GM13977 (cell line): ENCODE measurements around the gene FAIM2.

Experiments used
- DNase-seq: peaks from one replicate; pipeline ENCODE4 v3.0.0; 2012; ENCODE audit warnings: low spot score
- in situ Hi-C: fragments of 300-500 bp; cut with MboI; formaldehyde crosslinking; loops from one replicate; pipeline ENCODE4 v1.12.0; 2022; ENCODE audit warnings: low sequenced_read_pairs, low pct_unique_long_range_greater_than_20kb, mixed read lengths, inconsistent platforms; ENCODE audit not compliant: unreplicated experiment
- TF ChIP-seq, protein P1 (sequence below): IDR thresholded peaks from 2 replicates; pipeline ENCODE4 v1.5.1; 2012; ENCODE audit warnings: mild to moderate bottlenecking, control low read depth; ENCODE audit not compliant: insufficient read depth; ENCODE audit errors: extremely low read depth, missing control alignments

The FAIM2 gene

DNA sequence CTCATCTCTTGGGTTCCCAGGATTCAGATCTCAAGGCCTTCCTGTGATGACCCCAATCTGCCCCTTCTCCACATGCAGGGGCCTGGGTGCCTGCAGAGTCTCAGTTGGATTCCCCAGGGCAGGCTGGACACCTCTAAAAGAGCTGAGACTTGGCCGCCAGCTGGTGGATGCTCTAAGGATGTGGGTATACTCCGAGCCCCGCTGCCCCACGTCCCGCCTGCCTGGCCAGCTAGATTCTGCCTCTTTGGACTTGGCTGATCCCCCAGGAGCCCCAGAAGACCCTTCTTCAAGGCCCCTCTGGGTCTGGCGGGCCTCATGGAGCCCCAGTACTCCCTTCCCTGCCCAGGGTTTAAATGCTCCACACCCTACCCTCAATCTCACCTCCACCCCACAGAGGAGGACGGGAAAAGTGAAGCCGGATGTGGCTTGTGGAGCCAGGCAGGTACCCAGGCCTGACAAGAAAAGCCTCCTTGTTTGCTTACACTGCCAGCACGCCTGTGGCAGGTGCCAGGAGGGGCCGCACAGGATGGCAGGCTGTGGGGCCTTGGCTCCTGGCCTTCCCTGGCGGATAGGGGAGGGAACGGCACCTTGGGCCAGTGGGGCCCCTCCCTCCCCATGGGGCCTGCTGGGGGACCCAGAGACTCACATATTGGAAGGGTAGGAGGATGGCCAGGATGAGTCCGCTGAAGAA lies 15.1 kb downstream of the FAIM2 start:
- in situ Hi-C loops, result no loop called here
- DNase-seq, result no peak
- TF ChIP-seq, protein P1, sequence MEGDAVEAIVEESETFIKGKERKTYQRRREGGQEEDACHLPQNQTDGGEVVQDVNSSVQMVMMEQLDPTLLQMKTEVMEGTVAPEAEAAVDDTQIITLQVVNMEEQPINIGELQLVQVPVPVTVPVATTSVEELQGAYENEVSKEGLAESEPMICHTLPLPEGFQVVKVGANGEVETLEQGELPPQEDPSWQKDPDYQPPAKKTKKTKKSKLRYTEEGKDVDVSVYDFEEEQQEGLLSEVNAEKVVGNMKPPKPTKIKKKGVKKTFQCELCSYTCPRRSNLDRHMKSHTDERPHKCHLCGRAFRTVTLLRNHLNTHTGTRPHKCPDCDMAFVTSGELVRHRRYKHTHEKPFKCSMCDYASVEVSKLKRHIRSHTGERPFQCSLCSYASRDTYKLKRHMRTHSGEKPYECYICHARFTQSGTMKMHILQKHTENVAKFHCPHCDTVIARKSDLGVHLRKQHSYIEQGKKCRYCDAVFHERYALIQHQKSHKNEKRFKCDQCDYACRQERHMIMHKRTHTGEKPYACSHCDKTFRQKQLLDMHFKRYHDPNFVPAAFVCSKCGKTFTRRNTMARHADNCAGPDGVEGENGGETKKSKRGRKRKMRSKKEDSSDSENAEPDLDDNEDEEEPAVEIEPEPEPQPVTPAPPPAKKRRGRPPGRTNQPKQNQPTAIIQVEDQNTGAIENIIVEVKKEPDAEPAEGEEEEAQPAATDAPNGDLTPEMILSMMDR, result no peak

DNA sequence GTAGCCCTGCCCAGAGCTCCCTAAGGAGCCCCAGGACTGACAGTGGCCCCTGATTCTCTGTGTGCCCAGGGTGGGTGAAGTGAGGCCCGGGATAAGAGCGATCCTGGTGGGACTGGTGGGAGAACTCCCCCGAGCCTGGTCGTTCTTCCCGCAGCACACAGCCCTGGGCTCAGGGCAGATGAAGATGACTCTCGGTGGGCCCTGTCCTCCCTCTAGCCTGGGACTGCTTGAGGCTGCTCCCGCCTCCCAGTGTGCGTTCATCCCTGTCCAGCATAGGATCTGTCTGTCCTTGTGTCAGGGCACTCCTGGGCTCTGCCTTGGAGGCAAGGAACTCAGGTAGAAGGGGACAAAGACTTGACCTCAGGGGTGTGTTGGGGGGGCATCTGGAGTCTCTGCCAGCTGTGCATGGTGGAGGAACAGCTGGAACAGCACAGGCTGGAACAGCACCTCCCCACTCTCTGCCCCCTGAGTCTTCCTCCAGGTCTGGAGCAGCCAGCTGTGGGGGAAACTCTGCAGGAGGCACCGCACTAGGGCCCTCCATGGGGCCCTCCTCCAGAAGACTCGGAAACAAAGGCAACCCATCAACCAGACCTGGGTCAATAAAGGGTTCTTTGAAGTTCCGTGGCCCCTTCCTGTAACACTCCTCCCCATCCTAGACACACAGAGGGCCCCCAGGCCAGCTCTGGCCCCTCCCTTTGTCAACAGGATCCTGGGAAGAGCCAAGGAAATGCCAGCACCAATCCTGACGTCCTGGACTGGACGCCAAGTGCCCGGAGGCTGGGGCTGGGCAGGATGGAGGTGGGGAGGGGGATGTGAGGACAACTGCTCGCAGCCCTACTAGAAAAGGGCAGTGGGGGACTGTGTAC lies 15.9 kb downstream of the FAIM2 start:
- in situ Hi-C loops, result no loop called here
- TF ChIP-seq, protein P1, result no peak
- no peak for DNase-seq

DNA sequence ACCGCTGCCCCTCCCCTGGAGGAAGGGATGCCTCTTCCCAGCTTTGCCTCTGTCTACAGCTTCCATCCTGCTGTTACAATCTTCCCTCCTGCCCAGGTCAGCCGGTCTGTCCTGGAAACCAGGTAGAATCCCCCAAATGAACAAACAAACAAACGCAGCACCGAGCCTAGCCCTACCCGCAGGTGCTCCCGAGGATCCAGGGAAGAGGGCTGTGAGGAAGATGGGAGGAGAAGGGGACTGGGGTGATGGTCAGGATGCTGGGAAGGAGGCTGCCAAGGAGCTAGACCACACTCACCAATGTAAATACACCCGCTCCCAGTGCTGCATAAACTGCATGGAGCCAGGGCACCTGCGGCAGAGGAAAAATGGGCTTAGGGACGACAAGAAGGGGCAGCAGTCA lies 16.6 kb downstream of the FAIM2 start:
- in situ Hi-C loops, result no loop called here
- TF ChIP-seq, protein P1, result no peak
- no peak for DNase-seq

DNA sequence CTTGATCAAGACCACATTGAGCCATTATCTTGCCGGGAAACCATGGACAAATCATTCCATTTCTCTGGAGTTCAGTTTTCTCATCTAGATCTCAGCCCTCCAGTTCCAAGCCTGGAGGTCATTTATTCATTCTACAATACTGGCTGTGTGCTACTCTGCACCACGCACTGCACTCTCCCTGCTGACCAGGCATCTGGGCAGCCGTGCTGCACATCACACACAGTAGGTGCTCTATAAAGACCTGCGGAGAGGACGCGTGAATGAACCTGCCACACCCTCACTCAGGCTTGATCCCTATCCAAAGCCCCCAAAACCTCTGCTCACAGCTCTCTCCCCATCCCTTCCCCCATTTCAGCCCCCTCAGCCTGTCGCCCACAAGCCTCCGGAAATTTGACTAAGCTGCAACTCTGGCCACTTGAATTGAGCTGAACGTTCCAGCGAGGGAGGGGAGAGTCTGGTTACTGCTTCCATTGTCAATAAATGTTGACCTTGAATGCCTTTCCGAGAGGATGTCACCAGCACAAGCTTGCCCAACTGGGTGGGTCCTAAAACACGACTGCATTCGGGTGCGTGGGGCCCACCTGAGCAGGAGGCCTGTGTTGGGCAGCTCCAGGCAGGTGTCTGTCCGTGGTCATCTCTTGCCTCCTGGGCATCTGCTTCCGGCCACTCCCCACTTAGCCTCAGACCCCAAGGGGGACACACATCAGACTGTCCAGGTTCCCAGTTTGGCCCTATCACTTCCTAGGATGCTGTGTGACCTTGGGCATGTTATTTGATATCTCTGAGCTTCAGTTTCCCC lies 17.8 kb downstream of the FAIM2 start:
- DNase-seq, result no peak
- TF ChIP-seq, protein P1, result no peak
- in situ Hi-C loops, result no loop called here

DNA sequence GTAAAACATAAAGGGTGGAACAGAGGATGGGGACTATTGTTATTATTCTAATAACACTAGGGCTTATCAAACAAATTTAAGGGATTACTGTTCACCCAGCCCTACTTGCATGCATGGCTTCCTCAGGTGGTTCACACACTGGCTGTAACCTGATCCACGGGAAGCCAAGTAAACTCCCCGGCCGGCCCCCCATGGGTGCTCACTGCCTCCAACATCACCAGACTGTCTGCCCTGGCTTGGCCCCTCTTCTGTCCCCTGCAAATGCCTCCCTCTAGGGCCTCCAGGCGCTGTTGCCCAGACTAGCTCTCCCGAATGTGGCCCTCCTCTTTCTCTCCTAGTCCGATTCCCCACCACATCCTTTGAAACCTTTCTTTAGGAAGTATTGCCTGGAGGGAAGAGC lies 18.6 kb downstream of the FAIM2 start:
- DNase-seq, result no peak
- TF ChIP-seq, protein P1, result no peak

DNA sequence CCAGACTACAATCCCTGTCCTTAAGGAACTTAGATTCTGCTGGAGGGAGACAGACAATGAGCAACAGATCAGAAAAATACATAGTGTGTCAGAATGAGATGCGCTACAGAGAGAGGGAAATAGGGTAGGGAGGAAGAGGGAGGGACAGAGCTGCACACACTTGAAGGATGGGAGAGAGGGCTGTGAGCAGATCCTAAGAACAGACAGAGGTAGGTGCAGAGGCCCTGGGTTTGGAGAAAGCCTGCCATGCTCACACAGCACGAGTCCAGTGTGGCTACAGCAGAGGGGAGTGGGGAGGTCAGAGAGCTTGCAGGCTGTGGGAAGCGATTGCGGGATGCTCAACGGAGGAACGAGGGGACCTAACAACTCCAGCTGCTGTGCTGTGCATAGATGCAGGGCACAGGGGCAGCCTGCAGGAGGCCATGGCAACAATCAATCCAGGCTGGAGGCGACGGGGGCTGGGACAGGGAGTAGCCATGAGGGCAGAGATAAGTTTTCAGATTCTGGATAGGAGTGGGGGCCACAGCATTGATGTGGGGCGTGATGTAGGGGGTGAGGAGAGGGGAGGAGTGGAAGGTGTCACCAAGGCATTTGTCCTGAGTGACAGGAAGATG lies 20.7 kb downstream of the FAIM2 start:
- TF ChIP-seq, protein P1, result no peak
- in situ Hi-C loops, result no loop called here
- DNase-seq, result no peak

More for the DNA sequence above, 18.6 kb downstream of the FAIM2 start:
- in situ Hi-C loops, result no loop called here
